Measurements from ENCODE around the gene CLCN2. TPM values are rescaled to one million over a fixed set of nuclear protein-coding genes. Genes with fewer than 3 reads are reported as not detected.

The CLCN2 gene
- total RNA-seq, result 9.4 and 9.7 TPM in 2 replicates
- long read RNA-seq, result 0 reads

- no peak for DNase-seq (ENCODE audit: extremely low spot score, unreplicated experiment)
- peaks cover 32% of the 10 kb centered on the region for H3K4me1 Mint-ChIP-seq (ENCODE audit: unreplicated experiment)
- H3K4me3 Mint-ChIP-seq (ENCODE audit: unreplicated experiment), result peak within 1 kb of the TSS; percentile 96
- no peaks in the 10 kb centered on the region for H3K9me3 Mint-ChIP-seq (ENCODE audit: unreplicated experiment)
- H3K36me3 Mint-ChIP-seq (ENCODE audit: unreplicated experiment), result peaks cover 14% of the 10 kb centered on the region
- peak within 1 kb of the TSS; percentile 98 for H3K27ac Mint-ChIP-seq (ENCODE audit: unreplicated experiment)
- TF ChIP-seq CTCF (IDR thresholded peaks at IDR 0.05), result no peak
- H3K27me3 Mint-ChIP-seq (ENCODE audit: unreplicated experiment), result no peaks in the 10 kb centered on the region
Observed at GRCh38 chr3:184361532-184361931, at the start of gene CLCN2, which contains the start of gene POLR2H. TSS of gene CLCN2 (minus strand) at chr3:184361605. CDS start at chr3:184361479, 126 bp downstream. TSS of gene POLR2H (plus strand) at chr3:184361710. CDS start at chr3:184363493, 1,783 bp downstream.

- Mint-ChIP-seq H3K4me1 (ENCODE audit: unreplicated experiment) (no peaks in the 10 kb centered on the region), H3K9me3 (ENCODE audit: unreplicated experiment) (no peaks in the 10 kb centered on the region), H3K36me3 (ENCODE audit: unreplicated experiment) (no peaks in the 10 kb centered on the region), H3K27ac (ENCODE audit: unreplicated experiment) (no peak overlapping the region), H3K27me3 (ENCODE audit: unreplicated experiment) (peaks cover 16% of the 10 kb centered on the region), H3K4me3 (ENCODE audit: unreplicated experiment) (no peak overlapping the region)
- no peak for TF ChIP-seq CTCF (IDR thresholded peaks at IDR 0.05)
- DNase-seq (ENCODE audit: extremely low spot score, unreplicated experiment), result no peak
Observed at GRCh38 chr3:184409946-184410500, 48.6 kb upstream of the CLCN2 start.

GRCh38 chr3:184409331-184409926 lies 48.0 kb upstream of the CLCN2 start:
- Mint-ChIP-seq H3K9me3 (ENCODE audit: unreplicated experiment) (no peaks in the 10 kb centered on the region), H3K4me1 (ENCODE audit: unreplicated experiment) (no peaks in the 10 kb centered on the region), H3K27ac (ENCODE audit: unreplicated experiment) (no peak overlapping the region), H3K36me3 (ENCODE audit: unreplicated experiment) (no peaks in the 10 kb centered on the region), H3K4me3 (ENCODE audit: unreplicated experiment) (no peak overlapping the region), H3K27me3 (ENCODE audit: unreplicated experiment) (peaks cover 18% of the 10 kb centered on the region)
- no peak for TF ChIP-seq CTCF (IDR thresholded peaks at IDR 0.05)
- no peak for DNase-seq (ENCODE audit: extremely low spot score, unreplicated experiment)

DNA sequence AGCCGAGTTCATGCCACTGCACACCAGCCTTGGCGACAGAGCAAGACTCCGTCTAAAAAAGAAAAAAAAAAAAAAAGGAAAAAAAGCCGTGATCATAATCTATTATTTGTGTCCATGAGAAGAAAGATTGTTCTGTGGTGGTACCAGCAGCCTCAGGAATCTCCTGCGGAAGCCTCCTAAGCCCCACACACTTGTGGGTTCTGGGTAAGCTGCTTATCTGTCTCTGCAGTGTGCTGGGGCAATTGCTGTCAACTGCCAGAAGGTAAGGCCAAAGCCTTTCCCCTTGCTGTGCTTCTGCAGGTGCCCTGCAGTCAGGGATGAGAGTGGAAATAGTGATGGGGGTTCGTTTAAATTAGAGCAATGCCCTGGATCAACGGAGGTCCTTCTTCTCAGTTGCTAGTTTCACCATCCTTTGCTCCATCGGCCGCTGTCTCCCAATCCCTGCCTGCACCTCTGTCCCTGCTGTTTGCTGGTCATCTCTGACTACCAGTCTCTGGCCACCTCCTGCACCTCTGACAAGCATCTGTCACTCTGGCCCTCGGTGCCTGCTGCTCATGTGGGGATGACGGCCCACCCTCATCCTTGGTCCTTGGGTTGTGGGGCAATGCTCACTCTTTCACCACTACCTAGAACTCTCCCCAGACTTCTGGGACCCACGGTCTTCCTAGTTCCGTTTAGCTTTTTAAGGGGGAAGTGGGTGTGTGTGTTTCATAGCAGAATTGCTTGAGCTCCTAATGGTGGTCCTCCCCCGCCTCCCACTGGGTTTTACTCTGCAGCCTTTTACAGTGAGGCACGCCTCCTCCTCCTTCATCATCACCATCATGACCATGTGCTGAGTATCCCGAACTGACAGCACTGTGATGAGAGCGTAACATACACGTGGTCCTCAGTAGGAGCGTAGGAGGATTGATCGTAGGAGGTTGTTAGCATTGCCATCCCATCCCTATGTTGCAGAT lies 43.9 kb upstream of the CLCN2 start:
- Mint-ChIP-seq H3K4me1 (ENCODE audit: unreplicated experiment) (no peaks in the 10 kb centered on the region), H3K9me3 (ENCODE audit: unreplicated experiment) (no peaks in the 10 kb centered on the region), H3K27me3 (ENCODE audit: unreplicated experiment) (peaks cover 35% of the 10 kb centered on the region), H3K4me3 (ENCODE audit: unreplicated experiment) (no peak overlapping the region), H3K36me3 (ENCODE audit: unreplicated experiment) (no peaks in the 10 kb centered on the region), H3K27ac (ENCODE audit: unreplicated experiment) (no peak overlapping the region)
- TF ChIP-seq CTCF (IDR thresholded peaks at IDR 0.05), result no peak
- no peak for DNase-seq (ENCODE audit: extremely low spot score, unreplicated experiment)

DNA sequence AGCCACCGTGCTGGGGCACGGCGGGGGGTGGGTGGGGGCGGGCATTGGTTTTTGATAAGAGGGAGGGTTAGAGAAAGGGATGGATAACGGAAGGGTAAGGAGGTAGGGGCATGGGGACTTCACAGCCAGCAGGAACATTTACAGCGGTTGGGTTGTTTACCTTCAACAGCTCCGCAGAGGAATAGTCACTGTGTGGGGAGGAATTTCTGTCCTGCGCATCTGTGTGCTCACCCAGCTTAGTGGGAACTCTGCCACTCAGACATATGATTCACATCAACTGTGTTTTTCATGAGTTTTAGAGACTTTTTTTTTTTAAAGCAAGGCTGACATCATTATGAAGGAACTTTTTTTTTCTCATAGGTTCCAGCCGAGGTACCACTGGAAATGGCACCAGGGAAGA lies 38.0 kb upstream of the CLCN2 start:
- TF ChIP-seq CTCF (IDR thresholded peaks at IDR 0.05), result no peak
- peaks cover 6% of the 10 kb centered on the region for H3K4me1 Mint-ChIP-seq (ENCODE audit: unreplicated experiment)
- H3K9me3 Mint-ChIP-seq (ENCODE audit: unreplicated experiment), result no peaks in the 10 kb centered on the region
- peak overlapping the region; percentile 18 for H3K27ac Mint-ChIP-seq (ENCODE audit: unreplicated experiment)
- peaks cover 45% of the 10 kb centered on the region for H3K27me3 Mint-ChIP-seq (ENCODE audit: unreplicated experiment)
- no peak for DNase-seq (ENCODE audit: extremely low spot score, unreplicated experiment)
- no peaks in the 10 kb centered on the region for H3K36me3 Mint-ChIP-seq (ENCODE audit: unreplicated experiment)
- H3K4me3 Mint-ChIP-seq (ENCODE audit: unreplicated experiment), result no peak overlapping the region

All from osteocyte (in vitro differentiated cells).